Measurements from ENCODE around the gene CHN2.
A peak's percentile ranks its signal among the peaks of the same experiment; 100 is the strongest.

CHN2 gene

GRCh38 chr7:29370531-29371314 lies 176.1 kb downstream of the CHN2 start:
- no peak for DNase-seq

- DNase-seq = no peak
Observed at GRCh38 chr7:29371472-29371871, 176.9 kb downstream of the CHN2 start.

- no peak for DNase-seq
Observed at GRCh38 chr7:29372351-29373090, 177.9 kb downstream of the CHN2 start.

GRCh38 chr7:29375641-29376562 lies 181.3 kb downstream of the CHN2 start:
- DNase-seq = no peak

- DNase-seq = peak; percentile 19
Observed at GRCh38 chr7:29377718-29378117, 183.1 kb downstream of the CHN2 start.

GRCh38 chr7:29379551-29379950 lies 185.0 kb downstream of the CHN2 start:
- no peak for DNase-seq

GRCh38 chr7:29381206-29382094 lies 186.9 kb downstream of the CHN2 start:
- no peak for DNase-seq

- DNase-seq = no peak
Observed at GRCh38 chr7:29384277-29384676, 189.7 kb downstream of the CHN2 start.

GRCh38 chr7:29385214-29385814 lies 190.7 kb downstream of the CHN2 start:
- DNase-seq = no peak

GRCh38 chr7:29386196-29386765 lies 191.7 kb downstream of the CHN2 start:
- no peak for DNase-seq

- DNase-seq = no peak
Observed at GRCh38 chr7:29391262-29391661, 196.7 kb downstream of the CHN2 start.

GRCh38 chr7:29394321-29394720 lies 199.7 kb downstream of the CHN2 start:
- DNase-seq = no peak

GRCh38 chr7:29396563-29396962 lies 202.0 kb downstream of the CHN2 start:
- no peak for DNase-seq

GRCh38 chr7:29397398-29397797 lies 202.8 kb downstream of the CHN2 start:
- no peak for DNase-seq

GRCh38 chr7:29398011-29398410 lies 203.4 kb downstream of the CHN2 start:
- DNase-seq = peak; percentile 31

GRCh38 chr7:29400437-29400836 lies 205.9 kb downstream of the CHN2 start:
- no peak for DNase-seq

GRCh38 chr7:29401769-29402168 lies 207.2 kb downstream of the CHN2 start:
- no peak for DNase-seq

GRCh38 chr7:29405891-29406290 lies 211.3 kb downstream of the CHN2 start:
- DNase-seq = no peak

- no peak for DNase-seq
Observed at GRCh38 chr7:29406366-29406765, 211.8 kb downstream of the CHN2 start.

- DNase-seq = peak; percentile 83
Observed at GRCh38 chr7:29408841-29409243, 214.3 kb downstream of the CHN2 start.

- no peak for DNase-seq
Observed at GRCh38 chr7:29410996-29411395, 216.4 kb downstream of the CHN2 start.

All from NCI-H1105 (cell line).